Stimulated activated CD4-positive, alpha-beta T cell treated with anti-CD3 and anti-CD28 coated beads, Interleukin-15, amount 100 ng/mL, for 1 hour (primary cell): ENCODE measurements around the gene TUBAL3.
"Not testable (repeated sequence)": the region's sequence is repeated elsewhere in the genome, so short reads cannot be mapped to it uniquely, and the experiment has no call there.

Source experiments
- DNase-seq, 2 donors: peaks; one replicate each; pipeline ENCODE4 v3.0.0-alpha.2; 2020; ENCODE audit warnings: low read depth in 1 of 2, low spot score in 1 of 2

TUBAL3 gene

DNA sequence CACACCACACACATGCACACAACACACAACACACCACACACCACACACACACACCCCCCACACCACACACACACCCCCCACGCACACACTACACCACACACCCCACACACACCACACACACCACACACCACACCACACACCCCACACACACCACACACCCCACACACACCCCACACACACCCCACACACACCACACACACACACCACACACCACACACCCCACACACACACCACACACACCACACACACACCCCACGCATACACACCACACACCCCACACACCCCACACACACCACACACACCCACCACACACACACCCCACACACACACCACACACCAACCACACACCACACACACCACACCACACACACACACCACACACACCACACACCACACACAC is 23.4 kb downstream of the TUBAL3 start:
- DNase-seq, result no peak

GRCh38 chr10:5380395-5380794 is 24.2 kb downstream of the TUBAL3 start:
- not testable (repeated sequence) for DNase-seq

GRCh38 chr10:5379202-5379601 is 25.4 kb downstream of the TUBAL3 start:
- DNase-seq, result not testable (repeated sequence)

DNA sequence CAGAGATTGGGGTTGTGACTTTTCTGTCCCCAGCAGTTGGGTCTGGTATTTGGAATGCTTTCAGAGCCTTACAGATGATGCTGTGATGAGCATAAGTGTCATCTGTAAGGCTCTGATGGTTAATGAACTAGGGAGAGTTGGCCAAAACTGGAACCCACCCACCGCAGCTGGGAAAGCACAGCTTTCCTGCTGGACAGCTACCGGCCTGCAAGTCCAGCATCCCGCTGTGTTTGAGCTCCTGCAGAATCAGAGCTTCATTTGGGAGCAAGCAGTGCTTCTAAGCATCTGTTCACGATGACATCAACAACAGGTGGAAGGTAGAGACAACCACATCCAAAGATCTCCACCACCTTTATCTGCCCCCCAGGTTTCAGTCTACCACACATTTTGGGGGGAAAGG is 28.2 kb downstream of the TUBAL3 start:
- DNase-seq, result no peak

GRCh38 chr10:5373891-5374611 is 30.6 kb downstream of the TUBAL3 start:
- no peak for DNase-seq

GRCh38 chr10:5373307-5373706 is 31.3 kb downstream of the TUBAL3 start:
- no peak for DNase-seq

GRCh38 chr10:5370493-5371352 is 33.9 kb downstream of the TUBAL3 start:
- no peak for DNase-seq

DNA sequence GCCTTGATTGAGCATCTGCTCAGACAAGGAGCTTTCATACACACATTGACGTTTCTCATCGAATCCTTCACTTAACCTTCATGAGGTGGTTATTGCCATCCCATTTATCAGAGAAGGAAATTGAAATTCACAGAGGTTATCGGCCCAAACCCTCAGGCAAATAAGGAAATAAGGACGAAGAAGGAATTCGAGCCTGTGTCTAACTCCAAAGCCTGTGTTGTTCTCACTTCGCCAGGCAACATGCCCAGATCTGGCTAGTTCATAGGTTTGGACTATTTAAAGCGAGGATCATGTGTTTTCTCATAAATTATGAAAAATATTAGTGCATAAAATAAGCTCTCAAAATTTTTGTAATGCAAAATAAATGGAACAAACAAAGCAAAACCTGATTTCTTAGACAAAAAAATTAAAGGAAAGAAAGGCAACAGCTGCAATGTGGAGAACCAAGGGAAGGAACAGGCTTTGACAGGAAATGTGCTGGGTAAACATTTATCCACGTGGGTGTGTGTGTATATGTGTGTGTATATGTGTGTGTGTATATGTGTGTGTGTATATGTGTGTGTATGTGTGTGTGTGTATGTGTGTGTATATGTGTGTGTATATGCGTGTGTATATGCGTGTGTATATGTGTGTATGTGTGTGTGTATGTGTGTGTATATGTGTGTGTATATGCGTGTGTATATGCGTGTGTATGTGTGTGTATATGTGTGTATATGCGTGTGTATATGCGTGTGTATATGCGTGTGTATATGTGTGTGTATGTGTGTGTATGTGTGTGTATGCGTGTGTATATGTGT is 35.1 kb downstream of the TUBAL3 start:
- no peak for DNase-seq

- no peak for DNase-seq
Measured at GRCh38 chr10:5365928-5366327, 38.7 kb downstream of the TUBAL3 start.

GRCh38 chr10:5364890-5365338 is 39.7 kb downstream of the TUBAL3 start, which contains the start of gene UCN3:
TSS of gene UCN3 (plus strand) at chr10:5364966. CDS start at chr10:5373721, 8,755 bp downstream.
- no peak for DNase-seq

DNA sequence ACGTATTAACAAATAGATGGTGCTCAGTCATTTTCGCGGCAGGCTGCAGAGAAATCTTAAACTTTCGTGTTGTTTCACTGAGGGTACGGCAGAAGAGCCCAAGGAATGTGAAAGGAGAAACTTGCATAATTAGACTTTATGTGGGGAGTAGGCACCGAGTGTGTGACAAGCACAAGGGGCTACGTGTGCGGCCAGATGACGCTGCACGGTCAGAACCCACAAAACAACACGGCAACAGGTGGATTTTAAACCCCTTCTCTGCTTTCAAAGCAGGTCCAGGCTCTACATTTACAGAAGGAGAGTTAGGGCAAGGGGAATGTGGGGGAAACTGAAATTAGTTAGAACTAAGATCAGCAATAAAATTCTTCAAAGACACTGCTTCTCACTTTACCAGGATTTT is 40.3 kb downstream of the TUBAL3 start:
- DNase-seq, result no peak

- DNase-seq, result no peak
Measured at GRCh38 chr10:5362873-5363272, 41.8 kb downstream of the TUBAL3 start.

DNA sequence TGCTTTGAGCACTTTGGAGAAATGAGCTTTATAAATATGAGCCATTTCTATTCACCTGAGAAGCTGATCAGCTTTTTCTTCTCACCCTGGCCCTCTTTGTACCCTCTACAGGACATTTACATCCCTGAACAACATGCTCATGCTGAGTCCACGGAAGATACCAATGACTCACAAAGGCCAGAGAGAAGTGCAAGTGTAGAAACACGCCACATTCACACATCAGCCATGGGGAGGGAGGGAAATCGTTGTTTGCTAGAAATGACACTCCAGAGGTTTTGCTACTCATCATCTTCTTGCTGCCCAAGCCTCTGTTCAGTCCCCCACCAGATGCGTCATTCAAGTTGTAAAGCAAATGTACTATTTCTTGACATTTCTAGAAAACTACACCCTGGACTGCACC is 42.7 kb downstream of the TUBAL3 start:
- no peak for DNase-seq

DNA sequence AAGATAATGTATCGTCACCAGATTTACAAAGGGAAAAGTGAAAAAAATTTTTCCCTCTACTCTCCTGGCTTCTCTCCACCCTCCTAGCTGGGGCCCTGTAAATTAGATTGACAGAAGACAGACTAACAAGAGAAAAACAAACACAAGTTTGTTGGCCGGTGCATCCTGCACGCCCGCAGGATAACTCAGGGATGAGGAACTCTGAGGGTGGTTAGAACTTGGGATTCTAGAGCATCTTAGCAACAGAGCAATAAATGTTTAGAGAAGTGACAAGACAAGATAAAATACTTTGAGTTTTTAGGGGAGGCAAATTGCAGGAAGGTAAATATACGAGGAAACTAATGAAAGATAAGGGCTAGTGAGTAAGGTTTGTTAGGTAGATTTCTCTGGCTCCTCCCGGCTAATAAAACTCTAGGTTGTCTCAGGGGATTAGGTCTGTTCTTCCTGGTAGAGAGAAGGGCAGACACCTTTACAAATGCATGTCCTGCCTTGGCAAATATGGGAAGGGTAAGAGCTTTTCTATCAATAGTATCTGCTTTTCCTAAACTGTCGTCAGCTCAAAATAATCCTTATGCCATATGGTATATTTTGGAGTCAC is 44.2 kb downstream of the TUBAL3 start:
- DNase-seq, result no peak

GRCh38 chr10:5356302-5356763 is 48.3 kb downstream of the TUBAL3 start:
- DNase-seq, result no peak

DNA sequence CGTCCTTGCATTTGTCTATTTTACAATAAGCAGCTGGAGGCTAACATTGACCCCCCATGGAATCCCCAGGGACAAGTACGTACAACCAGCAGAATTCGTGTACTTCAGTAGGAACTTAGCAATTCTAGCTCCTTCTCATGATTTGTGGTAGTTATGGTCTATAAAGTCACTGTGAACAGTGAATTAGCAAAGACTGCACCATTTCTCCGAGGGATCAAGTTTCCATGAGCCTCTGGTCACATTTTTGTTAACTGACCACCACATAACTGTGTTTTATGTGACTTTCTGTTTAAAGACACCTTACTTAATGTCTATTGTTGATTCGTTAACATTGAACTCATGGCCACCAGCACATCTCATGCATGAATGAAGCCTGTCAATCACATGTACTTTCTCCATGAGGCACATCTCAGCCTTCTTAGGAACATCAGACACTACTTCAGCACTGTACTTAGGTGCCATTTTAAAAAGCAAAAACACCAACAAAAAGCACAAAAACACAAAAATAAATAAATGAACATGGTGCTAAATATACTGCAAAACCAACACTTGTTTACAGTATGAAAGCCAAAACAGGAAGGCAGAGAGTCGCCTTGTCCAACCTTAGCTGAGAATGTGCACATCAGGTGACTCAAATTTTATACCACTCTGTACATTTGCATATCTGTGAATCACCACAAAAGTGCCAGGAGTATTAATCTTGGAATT is 48.9 kb downstream of the TUBAL3 start:
- DNase-seq, result no peak

GRCh38 chr10:5354068-5354467 is 50.6 kb downstream of the TUBAL3 start:
- DNase-seq, result no peak

GRCh38 chr10:5349362-5349761 is 55.3 kb downstream of the TUBAL3 start:
- no peak for DNase-seq

DNA sequence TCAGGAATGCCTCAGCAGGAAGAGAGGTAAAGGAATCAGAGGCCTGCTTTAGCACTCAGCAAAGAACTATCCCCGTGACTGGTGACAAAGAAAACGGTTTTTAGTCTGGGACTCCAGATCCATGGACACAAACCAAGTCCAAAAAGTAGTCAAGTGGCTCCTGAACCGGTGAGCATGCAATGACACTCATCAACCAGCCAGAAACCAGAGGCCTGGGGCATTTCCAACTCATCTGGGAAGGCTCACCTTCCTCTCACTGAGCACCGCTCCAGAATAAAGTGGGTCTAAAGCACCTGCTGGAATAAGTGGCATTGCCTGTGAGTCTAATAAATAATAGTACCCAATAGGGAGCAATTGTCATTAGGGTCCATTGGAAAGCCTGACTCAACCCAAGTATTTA is 57.7 kb downstream of the TUBAL3 start:
- DNase-seq, result no peak

DNA sequence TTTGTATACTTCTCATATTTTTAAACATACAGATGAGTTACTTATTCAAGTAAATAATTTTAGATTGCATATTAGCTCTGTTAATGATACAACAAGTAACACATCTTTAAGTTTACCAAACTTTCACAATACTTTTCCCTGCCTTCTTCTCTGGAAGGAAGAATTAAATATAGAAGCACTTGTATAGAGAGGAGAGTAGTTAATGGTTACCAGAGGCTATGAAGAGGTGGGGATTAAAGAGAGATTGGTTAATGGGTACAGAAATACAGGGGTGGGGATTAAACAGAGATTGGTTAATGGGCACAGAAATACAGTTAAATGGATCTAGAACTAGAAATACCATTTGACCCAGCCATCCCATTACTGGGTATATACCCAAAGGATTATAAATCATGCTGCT is 59.9 kb downstream of the TUBAL3 start:
- no peak for DNase-seq
